ENCODE data around the gene IRAK3. TPM values are rescaled to one million over a fixed set of nuclear protein-coding genes. Genes with fewer than 3 reads are reported as not detected.
A peak's percentile ranks its signal among the peaks of the same experiment; 100 is the strongest.
"Not testable (repeated sequence)": the region's sequence is repeated elsewhere in the genome, so short reads cannot be mapped to it uniquely, and the experiment has no call there.

IRAK3 gene
- total RNA-seq, 2 experiments from 2014 or later: 0.59 to 0.74 TPM

DNA sequence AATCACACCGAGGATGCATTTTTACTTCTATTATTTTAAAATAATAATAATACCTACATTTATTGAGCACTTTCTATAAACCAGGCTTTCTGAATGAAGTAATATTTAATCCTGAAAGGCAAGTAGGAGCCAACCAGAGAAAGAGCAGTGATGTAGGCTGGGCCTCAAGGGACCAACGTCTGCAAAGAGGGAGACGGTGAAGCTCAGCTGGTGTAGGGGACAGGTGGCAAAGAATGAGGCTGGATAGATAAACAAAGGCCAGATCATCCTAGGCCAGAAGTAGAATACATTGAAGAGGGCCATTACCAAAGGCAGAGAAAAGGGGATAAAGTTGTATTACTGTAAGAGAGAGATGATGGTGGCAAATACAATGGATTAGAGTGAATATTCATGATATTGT is 18.4 kb upstream of the IRAK3 start:
- POLR2A ChIA-PET: interaction anchor here (2.0 to 2.6 kb wide), 3 partner anchors 12 to 64 kb away, joined by 10 to 94 read pairs (median 31); partner anchors contain the start of gene LLPH
- peaks cover 46% of the 10 kb centered on the region for H3K4me1 Mint-ChIP-seq (ENCODE audit: low read depth)
- CTCF ChIA-PET: interaction anchor here (2.2 kb wide), 1 partner anchor 40 kb away, joined by 19 read pairs; the partner anchor contains the start of gene LLPH

DNA sequence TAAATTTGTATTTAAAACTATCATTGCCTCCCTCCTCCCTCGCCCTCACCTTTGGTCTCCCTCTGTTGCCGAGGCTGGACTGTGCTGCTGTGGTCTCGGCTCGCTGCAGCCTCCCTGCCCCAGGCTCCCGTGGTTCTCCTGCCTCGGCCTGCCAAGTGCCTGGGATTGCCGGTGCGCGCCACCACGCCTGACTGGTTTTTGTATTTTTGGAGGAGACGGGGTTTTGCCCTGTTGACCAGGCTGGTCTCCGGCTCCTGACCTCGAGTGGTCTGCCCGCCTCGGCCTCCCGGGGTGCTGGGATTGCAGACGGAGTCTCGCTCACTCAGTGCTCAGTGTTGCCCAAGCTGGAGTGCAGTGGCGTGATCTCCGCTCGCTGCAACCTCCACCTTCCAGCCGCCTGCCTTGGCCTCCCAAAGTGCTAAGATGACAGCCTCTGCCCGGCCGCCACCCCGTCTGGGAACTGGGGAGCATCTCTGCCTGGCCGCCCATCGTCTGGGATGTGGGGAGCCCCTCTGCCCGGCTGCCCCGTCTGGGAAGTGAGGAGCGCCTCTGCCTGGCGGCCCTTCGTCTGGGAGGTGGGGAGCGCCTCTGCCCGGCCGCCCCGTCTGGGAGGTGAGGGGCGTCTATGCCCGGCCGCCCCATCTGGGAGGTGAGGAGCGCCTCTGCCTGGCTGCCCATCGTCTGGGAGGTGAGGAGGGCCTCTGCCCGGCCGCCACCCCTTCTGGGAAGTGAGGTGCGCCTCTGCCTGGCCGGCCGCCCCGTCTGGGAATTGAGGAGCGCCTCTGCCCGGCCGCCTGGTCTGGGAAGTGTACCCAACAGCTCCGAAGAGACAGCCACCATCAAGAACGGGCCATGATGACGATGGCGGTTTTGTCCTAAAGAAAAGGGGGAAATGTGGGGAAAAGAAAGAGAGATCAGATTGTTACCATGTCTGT is 14.4 kb upstream of the IRAK3 start:
- peaks cover 12% of the 10 kb centered on the region for H3K4me1 Mint-ChIP-seq (ENCODE audit: low read depth)
- intact Hi-C loops (cut with DNase I, micrococcal nuclease): loop anchor here in 1 of 2 experiments (5.0 kb wide), 1 partner anchor 113 kb away; no protein-coding TSS in a partner anchor
- DNase-seq; H3K27me3 ChIP-seq (ENCODE audit: control insufficient read depth in 1 of 2, insufficient read depth in 2 of 2, low read length in 2 of 2); H3K36me3 Mint-ChIP-seq (ENCODE audit: low read depth); ATAC-seq (ENCODE audit: poor library complexity); CTCF ChIA-PET; H3K4me3 ChIP-seq (ENCODE audit: low read length); H3K9me3 Mint-ChIP-seq; H3K9me3 ChIP-seq (ENCODE audit: control insufficient read depth in 1 of 2, insufficient read depth in 1 of 2, low read length in 2 of 2); POLR2A ChIA-PET; H3K4me1 ChIP-seq (ENCODE audit: insufficient read depth, low read length); H3K27ac ChIP-seq (ENCODE audit: low read depth in 1 of 2, low read length in 2 of 2); H3K36me3 ChIP-seq (ENCODE audit: insufficient read depth, low read length); H3K27ac Mint-ChIP-seq; H3K4me3 Mint-ChIP-seq: not testable (repeated sequence)
- H3K27me3 Mint-ChIP-seq: peaks cover 29% of the 10 kb centered on the region

More for the DNA sequence above, 18.4 kb upstream of the IRAK3 start:
- ATAC-seq (ENCODE audit: poor library complexity) (no peak), DNase-seq (no peak)
- H3K27me3 ChIP-seq (ENCODE audit: control insufficient read depth in 1 of 2, insufficient read depth in 2 of 2, low read length in 2 of 2): no peaks in the 10 kb centered on the region
- peaks cover 39% of the 10 kb centered on the region for H3K36me3 Mint-ChIP-seq (ENCODE audit: low read depth)
- H3K9me3 Mint-ChIP-seq: peaks cover 6% of the 10 kb centered on the region
- H3K4me1 ChIP-seq (ENCODE audit: insufficient read depth, low read length): peaks cover 17% of the 10 kb centered on the region
- TF ChIP-seq, protein P1, sequence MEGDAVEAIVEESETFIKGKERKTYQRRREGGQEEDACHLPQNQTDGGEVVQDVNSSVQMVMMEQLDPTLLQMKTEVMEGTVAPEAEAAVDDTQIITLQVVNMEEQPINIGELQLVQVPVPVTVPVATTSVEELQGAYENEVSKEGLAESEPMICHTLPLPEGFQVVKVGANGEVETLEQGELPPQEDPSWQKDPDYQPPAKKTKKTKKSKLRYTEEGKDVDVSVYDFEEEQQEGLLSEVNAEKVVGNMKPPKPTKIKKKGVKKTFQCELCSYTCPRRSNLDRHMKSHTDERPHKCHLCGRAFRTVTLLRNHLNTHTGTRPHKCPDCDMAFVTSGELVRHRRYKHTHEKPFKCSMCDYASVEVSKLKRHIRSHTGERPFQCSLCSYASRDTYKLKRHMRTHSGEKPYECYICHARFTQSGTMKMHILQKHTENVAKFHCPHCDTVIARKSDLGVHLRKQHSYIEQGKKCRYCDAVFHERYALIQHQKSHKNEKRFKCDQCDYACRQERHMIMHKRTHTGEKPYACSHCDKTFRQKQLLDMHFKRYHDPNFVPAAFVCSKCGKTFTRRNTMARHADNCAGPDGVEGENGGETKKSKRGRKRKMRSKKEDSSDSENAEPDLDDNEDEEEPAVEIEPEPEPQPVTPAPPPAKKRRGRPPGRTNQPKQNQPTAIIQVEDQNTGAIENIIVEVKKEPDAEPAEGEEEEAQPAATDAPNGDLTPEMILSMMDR (IDR thresholded peaks at IDR 0.05): no peak
- H3K27ac ChIP-seq (ENCODE audit: low read depth in 1 of 2, low read length in 2 of 2): peak overlapping the region; percentile 98
- H3K4me3 ChIP-seq (ENCODE audit: low read length): peak overlapping the region; percentile 88
- peaks cover 0 to 8% of the 10 kb centered on the region in 2 experiments for H3K9me3 ChIP-seq (ENCODE audit: control insufficient read depth in 1 of 2, insufficient read depth in 1 of 2, low read length in 2 of 2)
- peaks cover 7% of the 10 kb centered on the region for H3K27me3 Mint-ChIP-seq
- peaks cover 13% of the 10 kb centered on the region for H3K36me3 ChIP-seq (ENCODE audit: insufficient read depth, low read length)
- intact Hi-C loops (cut with DNase I, micrococcal nuclease): loop anchor here in 1 of 2 experiments (5.0 kb wide), 1 partner anchor 117 kb away; no protein-coding TSS in a partner anchor
- peak overlapping the region; percentile 93 for H3K4me3 Mint-ChIP-seq
- peak overlapping the region; percentile 93 for H3K27ac Mint-ChIP-seq

DNA sequence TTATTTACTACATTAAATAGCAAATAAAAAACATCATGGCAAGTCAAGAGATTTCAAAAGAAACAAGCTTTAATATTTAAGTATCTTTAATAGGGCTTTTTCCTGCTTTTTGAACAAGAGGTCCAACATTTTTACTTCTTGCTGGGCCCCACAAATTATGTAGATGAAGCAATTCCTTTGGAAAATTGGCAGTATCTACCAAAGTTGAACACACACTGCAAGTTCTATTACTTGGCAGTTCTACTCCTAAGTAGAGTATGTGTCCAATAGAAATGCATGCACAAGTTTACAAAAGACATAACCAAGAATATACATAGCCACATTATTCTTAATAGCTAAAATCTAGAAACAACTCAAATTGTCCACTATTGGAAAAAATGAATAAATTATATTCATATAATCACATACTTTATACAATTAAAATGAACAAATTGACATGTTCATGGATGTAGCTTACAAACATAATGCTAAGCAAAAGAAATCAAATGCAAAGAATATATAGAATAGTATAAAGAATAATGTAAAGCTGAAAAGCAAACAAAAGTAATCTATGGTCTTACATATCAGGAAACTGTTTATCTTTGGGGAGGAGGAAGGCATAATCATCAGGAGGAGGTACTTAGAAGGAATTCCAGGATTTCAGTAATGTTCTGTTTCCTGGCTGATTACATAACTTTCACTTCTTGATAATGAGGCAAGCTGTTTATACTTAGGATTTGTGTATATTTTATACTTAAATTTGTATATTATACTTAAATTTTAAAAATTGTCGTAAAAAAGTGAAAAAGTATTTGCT is 12.7 kb upstream of the IRAK3 start:
- DNase-seq: no peak
- no peaks in the 10 kb centered on the region for H3K27me3 ChIP-seq (ENCODE audit: control insufficient read depth in 1 of 2, insufficient read depth in 2 of 2, low read length in 2 of 2)
- intact Hi-C loops (cut with DNase I, micrococcal nuclease): no loop called here
- ATAC-seq (ENCODE audit: poor library complexity): no peak
- H3K27me3 Mint-ChIP-seq: peaks cover 31% of the 10 kb centered on the region
- POLR2A ChIA-PET: interaction anchor here (1.0 kb wide), 1 partner anchor 11 kb away, joined by 4 read pairs; no protein-coding TSS in a partner anchor
- no peak overlapping the region for H3K27ac ChIP-seq (ENCODE audit: low read depth in 1 of 2, low read length in 2 of 2)
- H3K9me3 Mint-ChIP-seq: no peaks in the 10 kb centered on the region
- CTCF ChIA-PET: interaction anchor here (0.9 to 1.1 kb wide), 3 partner anchors 14 to 94 kb away, joined by 3 read pairs; no protein-coding TSS in a partner anchor
- H3K9me3 ChIP-seq (ENCODE audit: control insufficient read depth in 1 of 2, insufficient read depth in 1 of 2, low read length in 2 of 2): peaks cover 0 to 8% of the 10 kb centered on the region in 2 experiments
- no peak overlapping the region for H3K27ac Mint-ChIP-seq
- H3K4me1 ChIP-seq (ENCODE audit: insufficient read depth, low read length): no peaks in the 10 kb centered on the region
- H3K4me3 ChIP-seq (ENCODE audit: low read length): no peak overlapping the region
- H3K4me3 Mint-ChIP-seq: no peak overlapping the region
- H3K36me3 Mint-ChIP-seq (ENCODE audit: low read depth): no peaks in the 10 kb centered on the region
- TF ChIP-seq, protein P1 (IDR thresholded peaks at IDR 0.05): no peak
- no peaks in the 10 kb centered on the region for H3K4me1 Mint-ChIP-seq (ENCODE audit: low read depth)
- no peaks in the 10 kb centered on the region for H3K36me3 ChIP-seq (ENCODE audit: insufficient read depth, low read length)
